Fibroblast of lung (primary cell): ENCODE results near the gene C1S. TPM values are rescaled to one million over a fixed set of nuclear protein-coding genes. Genes with fewer than 3 reads are reported as not detected.

Source experiments
- DNase-seq, 2 donors: peaks; one replicate each; pipeline versions ENCODE4 v3.0.0 to v3.0.0-alpha.2; 2010; ENCODE audit warnings: low read depth in 2 of 2
- H2AFZ ChIP-seq: 2 replicates; pipeline ENCODE4 v1.5.1; 2012; ENCODE audit warnings: low read length, control low read depth, inconsistent platforms
- H3K27ac ChIP-seq: 2 replicates; pipeline ENCODE4 v1.5.1; 2011; ENCODE audit warnings: low read length, control low read depth; ENCODE audit not compliant: insufficient read depth
- H3K27me3 ChIP-seq: 2 replicates; pipeline ENCODE4 v1.5.1; 2011; ENCODE audit warnings: mild to moderate bottlenecking, low read length; ENCODE audit not compliant: control insufficient read depth, insufficient read depth
- H3K36me3 ChIP-seq: 2 replicates; pipeline ENCODE4 v1.5.1; 2011; ENCODE audit warnings: low read length; ENCODE audit not compliant: control insufficient read depth, insufficient read depth
- H3K4me1 ChIP-seq: 2 replicates; pipeline ENCODE4 v1.5.1; 2011; ENCODE audit warnings: low read length; ENCODE audit not compliant: control insufficient read depth, insufficient read depth; ENCODE audit errors: extremely low read depth
- H3K4me2 ChIP-seq: 2 replicates; pipeline ENCODE4 v1.5.1; 2011; ENCODE audit warnings: low read length, control low read depth; ENCODE audit not compliant: insufficient read depth; ENCODE audit errors: extremely low read depth
- H3K4me3 ChIP-seq, 4 experiments: fragments of 200-600 bp in 1 of 4; sonication (generic) in 1 of 4; replicated peaks in 1 of 4; 2 replicates each; pipeline ENCODE4 v1.5.1; 2011 to 2016; ENCODE audit warnings: low read length in 4 of 4, low read depth in 3 of 4, mild to moderate bottlenecking in 3 of 4, control low read depth in 2 of 4, inconsistent platforms in 1 of 4, mixed read lengths in 1 of 4; ENCODE audit not compliant: insufficient read depth in 1 of 4; ENCODE audit errors: control extremely low read depth in 1 of 4
- H3K79me2 ChIP-seq: 2 replicates; pipeline ENCODE4 v1.5.1; 2012; ENCODE audit warnings: mild to moderate bottlenecking, low read length, inconsistent platforms; ENCODE audit not compliant: control insufficient read depth, insufficient read depth
- H3K9ac ChIP-seq: 2 replicates; pipeline ENCODE4 v1.5.1; 2011; ENCODE audit warnings: mild to moderate bottlenecking, low read length, control low read depth; ENCODE audit not compliant: insufficient read depth
- H3K9me3 ChIP-seq: 2 replicates; pipeline ENCODE4 v1.5.1; 2012; ENCODE audit warnings: low read depth, low read length; ENCODE audit not compliant: control insufficient read depth, insufficient read depth
- H4K20me1 ChIP-seq: 2 replicates; pipeline ENCODE4 v1.5.1; 2011; ENCODE audit warnings: low read length; ENCODE audit not compliant: control insufficient read depth, insufficient read depth; ENCODE audit errors: extremely low read depth
- EZH2 ChIP-seq: IDR thresholded peaks from 2 replicates; pipeline ENCODE4 v1.5.1; 2012; ENCODE audit warnings: low read length, control low read depth, mild to moderate bottlenecking; ENCODE audit errors: missing control alignments
- polyA plus RNA-seq, 2 donors: library from polyadenylated mRNA; depleted of rRNA in 1 of 2; stranded (reverse) in 1 of 2; unstranded in 1 of 2; fragments of >200 nt; gene quantifications; 2 replicates each; pipeline ENCODE4 v1.2.1, GENCODE V29; 2011 to 2012; ENCODE audit warnings: missing spikeins in 1 of 2
- total RNA-seq: library from RNA; depleted of rRNA; stranded (reverse); fragments of >200 nt; gene quantifications from 2 replicates; pipeline ENCODE4 v1.2.1, GENCODE V29; 2014
- TF ChIP-seq, protein P1 (sequence below), 2 donors: IDR thresholded peaks in 1 of 2; conservative IDR thresholded peaks in 1 of 2; 1 replicate in 1 of 2; 2 replicates in 1 of 2; pipeline ENCODE4 v1.5.1; 2011 to 2012; ENCODE audit warnings: low read length in 2 of 2, control low read depth in 1 of 2, inconsistent platforms in 1 of 2, low read depth in 1 of 2, mild to moderate bottlenecking in 1 of 2

The C1S gene
- total and polyA plus RNA-seq, 2 donors (not counting 1 experiment from before 2014, with no cell fraction given) = 507 to 997 TPM

- H2AFZ ChIP-seq = no peak overlapping the region
- H3K79me2 ChIP-seq = no peaks in the 10 kb centered on the region
- H3K4me3 ChIP-seq = no peak overlapping the region
- peaks cover 11% of the 10 kb centered on the region for H3K36me3 ChIP-seq
- TF ChIP-seq, protein P1, sequence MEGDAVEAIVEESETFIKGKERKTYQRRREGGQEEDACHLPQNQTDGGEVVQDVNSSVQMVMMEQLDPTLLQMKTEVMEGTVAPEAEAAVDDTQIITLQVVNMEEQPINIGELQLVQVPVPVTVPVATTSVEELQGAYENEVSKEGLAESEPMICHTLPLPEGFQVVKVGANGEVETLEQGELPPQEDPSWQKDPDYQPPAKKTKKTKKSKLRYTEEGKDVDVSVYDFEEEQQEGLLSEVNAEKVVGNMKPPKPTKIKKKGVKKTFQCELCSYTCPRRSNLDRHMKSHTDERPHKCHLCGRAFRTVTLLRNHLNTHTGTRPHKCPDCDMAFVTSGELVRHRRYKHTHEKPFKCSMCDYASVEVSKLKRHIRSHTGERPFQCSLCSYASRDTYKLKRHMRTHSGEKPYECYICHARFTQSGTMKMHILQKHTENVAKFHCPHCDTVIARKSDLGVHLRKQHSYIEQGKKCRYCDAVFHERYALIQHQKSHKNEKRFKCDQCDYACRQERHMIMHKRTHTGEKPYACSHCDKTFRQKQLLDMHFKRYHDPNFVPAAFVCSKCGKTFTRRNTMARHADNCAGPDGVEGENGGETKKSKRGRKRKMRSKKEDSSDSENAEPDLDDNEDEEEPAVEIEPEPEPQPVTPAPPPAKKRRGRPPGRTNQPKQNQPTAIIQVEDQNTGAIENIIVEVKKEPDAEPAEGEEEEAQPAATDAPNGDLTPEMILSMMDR (conservative IDR thresholded peaks at IDR 0.05 in 1 of 2, IDR thresholded peaks at IDR 0.05 in 1 of 2; ENCODE audit: low read depth in 1 of 2, low read length in 2 of 2) = no peak
- TF ChIP-seq EZH2 = no peak
- peaks cover 5% of the 10 kb centered on the region for H3K4me1 ChIP-seq
- no peak overlapping the region for H3K9ac ChIP-seq
- no peaks in the 10 kb centered on the region for H4K20me1 ChIP-seq
- H3K9me3 ChIP-seq = no peaks in the 10 kb centered on the region
- DNase-seq = no peak
- H3K27me3 ChIP-seq = no peaks in the 10 kb centered on the region
- H3K27ac ChIP-seq = no peak overlapping the region
- no peak overlapping the region for H3K4me2 ChIP-seq
These were observed 12.0 kb downstream of the C1S start for GRCh38 chr12:7072554-7072953.

- no peak for DNase-seq
- Histone ChIP-seq H3K4me1 (peaks cover 11% of the 10 kb centered on the region), H3K4me2 (no peak overlapping the region), H3K79me2 (no peaks in the 10 kb centered on the region), H3K27me3 (no peaks in the 10 kb centered on the region), H4K20me1 (no peaks in the 10 kb centered on the region), H3K27ac (no peak overlapping the region), H3K4me3 (no peak overlapping the region), H3K9ac (no peak overlapping the region), H3K9me3 (no peaks in the 10 kb centered on the region), H3K36me3 (peaks cover 8% of the 10 kb centered on the region), H2AFZ (no peak overlapping the region)
- no peak for TF ChIP-seq EZH2
- TF ChIP-seq, protein P1 (conservative IDR thresholded peaks at IDR 0.05 in 1 of 2, IDR thresholded peaks at IDR 0.05 in 1 of 2; ENCODE audit: low read depth in 1 of 2, low read length in 2 of 2) = no peak
These were observed 13.4 kb downstream of the C1S start for GRCh38 chr12:7073946-7074345.

GRCh38 chr12:7075518-7075917 lies 15.0 kb downstream of the C1S start:
- Histone ChIP-seq H3K9ac (no peak overlapping the region), H3K4me2 (no peak overlapping the region), H4K20me1 (no peaks in the 10 kb centered on the region), H3K79me2 (no peaks in the 10 kb centered on the region), H3K27ac (no peak overlapping the region), H3K36me3 (peaks cover 4% of the 10 kb centered on the region), H3K4me3 (no peak overlapping the region), H2AFZ (no peak overlapping the region), H3K4me1 (peaks cover 22% of the 10 kb centered on the region), H3K27me3 (no peaks in the 10 kb centered on the region), H3K9me3 (no peaks in the 10 kb centered on the region)
- DNase-seq = no peak
- TF ChIP-seq, protein P1 (conservative IDR thresholded peaks at IDR 0.05 in 1 of 2, IDR thresholded peaks at IDR 0.05 in 1 of 2; ENCODE audit: low read depth in 1 of 2, low read length in 2 of 2) = no peak
- no peak for TF ChIP-seq EZH2
